Esophagus muscularis mucosa (tissue), 3 donors: ENCODE data around the gene ENTPD3.

Source experiments
- CTCF ChIP-seq, 3 experiments: fragments of 200-600 bp in 2 of 3; fragments of 450-650 bp in 1 of 3; sonication (generic) in 2 of 3; IDR thresholded peaks; one replicate each; pipeline ENCODE4 v1.5.1; 2017 to 2019; ENCODE audit warnings: antibody characterized with exemption in 3 of 3, mild to moderate bottlenecking in 2 of 3, moderate library complexity in 1 of 3
- POLR2A ChIP-seq: fragments of 450-650 bp; IDR thresholded peaks from one replicate; pipeline ENCODE4 v1.6.1; 2017; ENCODE audit warnings: antibody characterized with exemption, moderate library complexity, mild to moderate bottlenecking, low read depth
- POLR2AphosphoS5 ChIP-seq, 2 donors: sonication (generic); formaldehyde crosslinking; IDR thresholded peaks; one replicate each; pipeline ENCODE4 v1.6.1; 2017; ENCODE audit warnings: antibody characterized with exemption in 2 of 2

GRCh38 chr3:40387001-40387894, at the start of gene ENTPD3:
- no peak for TF ChIP-seq POLR2AphosphoS5 (IDR thresholded peaks at IDR 0.05)
- no peak for TF ChIP-seq CTCF (IDR thresholded peaks at IDR 0.05)
- TF ChIP-seq POLR2A: no peak
